Measurements from ENCODE around the gene EGFLAM.

GRCh38 chr5:38212307-38212706 lies 46.1 kb upstream of the EGFLAM start:
- TF ChIP-seq, protein P1, sequence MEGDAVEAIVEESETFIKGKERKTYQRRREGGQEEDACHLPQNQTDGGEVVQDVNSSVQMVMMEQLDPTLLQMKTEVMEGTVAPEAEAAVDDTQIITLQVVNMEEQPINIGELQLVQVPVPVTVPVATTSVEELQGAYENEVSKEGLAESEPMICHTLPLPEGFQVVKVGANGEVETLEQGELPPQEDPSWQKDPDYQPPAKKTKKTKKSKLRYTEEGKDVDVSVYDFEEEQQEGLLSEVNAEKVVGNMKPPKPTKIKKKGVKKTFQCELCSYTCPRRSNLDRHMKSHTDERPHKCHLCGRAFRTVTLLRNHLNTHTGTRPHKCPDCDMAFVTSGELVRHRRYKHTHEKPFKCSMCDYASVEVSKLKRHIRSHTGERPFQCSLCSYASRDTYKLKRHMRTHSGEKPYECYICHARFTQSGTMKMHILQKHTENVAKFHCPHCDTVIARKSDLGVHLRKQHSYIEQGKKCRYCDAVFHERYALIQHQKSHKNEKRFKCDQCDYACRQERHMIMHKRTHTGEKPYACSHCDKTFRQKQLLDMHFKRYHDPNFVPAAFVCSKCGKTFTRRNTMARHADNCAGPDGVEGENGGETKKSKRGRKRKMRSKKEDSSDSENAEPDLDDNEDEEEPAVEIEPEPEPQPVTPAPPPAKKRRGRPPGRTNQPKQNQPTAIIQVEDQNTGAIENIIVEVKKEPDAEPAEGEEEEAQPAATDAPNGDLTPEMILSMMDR (IDR thresholded peaks at IDR 0.05; ENCODE audit: low read length), result no peak
- no peak for TF ChIP-seq EZH2 (IDR thresholded peaks at IDR 0.05; ENCODE audit: borderline replicate concordance, low read length)

Data from OCI-LY1 (cell line).